ENCODE results near the gene GSE1. TPM values are rescaled to one million over a fixed set of nuclear protein-coding genes. Genes with fewer than 3 reads are reported as not detected.
A peak's percentile ranks its signal among the peaks of the same experiment; 100 is the strongest.

Gene GSE1
- total RNA-seq, 2 donors from 2014 or later: 57.2 to 62.5 TPM

GRCh38 chr16:85677383-85677967 lies 64.4 kb downstream of the GSE1 start:
- no peak for DNase-seq (ENCODE audit: low spot score)

GRCh38 chr16:85678016-85678415 lies 64.9 kb downstream of the GSE1 start:
- intact Hi-C loops (cut with DNase I): no loop called here
- DNase-seq (ENCODE audit: low spot score): no peak

More at GRCh38 chr16:85677383-85677967, 64.4 kb downstream of the GSE1 start:
- intact Hi-C loops (cut with DNase I): no loop called here

GRCh38 chr16:85678821-85679220 lies 65.7 kb downstream of the GSE1 start:
- DNase-seq (ENCODE audit: low spot score): no peak
- intact Hi-C loops (cut with DNase I): no loop called here

- no peak for DNase-seq (ENCODE audit: low spot score)
- intact Hi-C loops (cut with DNase I): loop anchor here in 1 of 2 donors (1.0 kb wide), 1 partner anchor 24 kb away; no protein-coding TSS in a partner anchor
Observed at GRCh38 chr16:85679870-85680269, 66.7 kb downstream of the GSE1 start.

- DNase-seq (ENCODE audit: low spot score): no peak
- intact Hi-C loops (cut with DNase I): loop anchor here in 1 of 2 donors (1.0 kb wide), 1 partner anchor 24 kb away; no protein-coding TSS in a partner anchor
Observed at GRCh38 chr16:85680352-85680944, 67.3 kb downstream of the GSE1 start.

- intact Hi-C loops (cut with DNase I): no loop called here
- no peak for DNase-seq (ENCODE audit: low spot score)
Observed at GRCh38 chr16:85681255-85681654, 68.1 kb downstream of the GSE1 start.

GRCh38 chr16:85682516-85682915 lies 69.4 kb downstream of the GSE1 start:
- no peak for DNase-seq (ENCODE audit: low spot score)
- intact Hi-C loops (cut with DNase I): no loop called here

- intact Hi-C loops (cut with DNase I): no loop called here
- DNase-seq (ENCODE audit: low spot score): no peak
Observed at GRCh38 chr16:85683363-85683762, 70.2 kb downstream of the GSE1 start.

- intact Hi-C loops (cut with DNase I): no loop called here
- DNase-seq (ENCODE audit: low spot score): no peak
Observed at GRCh38 chr16:85685251-85685650, 72.1 kb downstream of the GSE1 start.

GRCh38 chr16:85686912-85687591 lies 73.9 kb downstream of the GSE1 start:
- intact Hi-C loops (cut with DNase I): no loop called here
- no peak for DNase-seq (ENCODE audit: low spot score)

GRCh38 chr16:85687651-85688471 lies 74.7 kb downstream of the GSE1 start:
- intact Hi-C loops (cut with DNase I): no loop called here
- no peak for DNase-seq (ENCODE audit: low spot score)

GRCh38 chr16:85688586-85689284 lies 75.6 kb downstream of the GSE1 start, which contains the start of gene GINS2:
Gene GINS2 (minus strand): TSS chr16:85688954. CDS start chr16:85688898, 56 bp downstream.
- intact Hi-C loops (cut with DNase I): no loop called here

GRCh38 chr16:85689285-85689949 lies 76.3 kb downstream of the GSE1 start:
- intact Hi-C loops (cut with DNase I): no loop called here
- DNase-seq (ENCODE audit: low spot score): no peak

More at GRCh38 chr16:85688586-85689284, 75.6 kb downstream of the GSE1 start, which contains the start of gene GINS2:
- DNase-seq (ENCODE audit: low spot score): peak; percentile 96

GRCh38 chr16:85689950-85690320 lies 76.8 kb downstream of the GSE1 start:
- DNase-seq (ENCODE audit: low spot score): no peak
- intact Hi-C loops (cut with DNase I): no loop called here

- DNase-seq (ENCODE audit: low spot score): no peak
- intact Hi-C loops (cut with DNase I): no loop called here
Observed at GRCh38 chr16:85690469-85691064, 77.4 kb downstream of the GSE1 start.

- intact Hi-C loops (cut with DNase I): no loop called here
- no peak for DNase-seq (ENCODE audit: low spot score)
Observed at GRCh38 chr16:85695196-85696128, 82.3 kb downstream of the GSE1 start.

- DNase-seq (ENCODE audit: low spot score): no peak
- intact Hi-C loops (cut with DNase I): no loop called here
Observed at GRCh38 chr16:85696781-85697180, 83.7 kb downstream of the GSE1 start.

All from posterior vena cava (tissue), 2 donors.